ENCODE results near the gene PSRC1.

Gene PSRC1

GRCh38 chr1:109243221-109243620, 39.7 kb downstream of the PSRC1 start:
- DNase-seq, result no peak

DNA sequence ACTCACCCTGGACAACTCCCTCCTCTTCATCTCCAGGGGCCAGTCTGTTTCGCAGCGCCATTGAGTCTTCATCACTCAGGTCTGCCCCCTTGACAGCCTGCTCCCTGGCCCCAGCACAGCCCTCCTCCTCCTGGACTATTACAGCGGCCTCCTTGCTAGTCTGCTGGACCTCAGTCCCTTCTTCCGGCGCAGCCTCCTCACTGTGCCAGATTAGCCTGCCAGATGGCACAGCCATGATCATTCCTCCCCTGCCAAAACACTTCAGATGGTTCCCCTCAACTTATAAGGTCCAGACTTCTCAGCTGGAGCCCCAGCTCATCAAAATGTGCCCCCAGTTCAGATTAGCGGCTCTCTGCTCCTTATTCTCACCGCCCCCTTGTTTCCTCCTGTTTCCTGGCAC, 40.6 kb downstream of the PSRC1 start:
- no peak for DNase-seq

- DNase-seq, result no peak
Measured at GRCh38 chr1:109241841-109242345, 41.1 kb downstream of the PSRC1 start.

DNA sequence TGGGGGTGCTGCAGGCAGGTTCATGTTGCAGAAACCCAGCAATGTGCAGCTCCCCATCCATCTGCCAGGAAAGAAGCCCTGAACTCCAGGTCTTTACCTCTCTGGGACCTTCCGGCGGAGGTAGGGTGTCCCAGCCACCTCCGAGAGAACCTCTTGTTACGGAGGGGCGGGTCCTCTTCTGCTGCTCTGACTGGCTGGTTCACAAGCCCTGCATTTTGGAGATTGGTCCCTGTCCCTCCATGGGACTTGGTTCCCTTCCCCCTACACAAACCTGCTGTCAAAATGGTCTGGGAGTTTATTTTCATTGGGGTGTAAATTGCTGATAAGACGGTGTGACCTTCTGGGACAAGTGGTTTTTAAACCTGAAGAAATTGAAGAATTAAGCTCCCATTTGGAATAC, 41.6 kb downstream of the PSRC1 start:
- no peak for DNase-seq

GRCh38 chr1:109240158-109241152, 42.5 kb downstream of the PSRC1 start:
- DNase-seq, result no peak

- no peak for DNase-seq
Measured at GRCh38 chr1:109239409-109240068, 43.4 kb downstream of the PSRC1 start.

GRCh38 chr1:109239047-109239408, 43.9 kb downstream of the PSRC1 start:
- no peak for DNase-seq

GRCh38 chr1:109238382-109238781, 44.6 kb downstream of the PSRC1 start:
- no peak for DNase-seq

DNA sequence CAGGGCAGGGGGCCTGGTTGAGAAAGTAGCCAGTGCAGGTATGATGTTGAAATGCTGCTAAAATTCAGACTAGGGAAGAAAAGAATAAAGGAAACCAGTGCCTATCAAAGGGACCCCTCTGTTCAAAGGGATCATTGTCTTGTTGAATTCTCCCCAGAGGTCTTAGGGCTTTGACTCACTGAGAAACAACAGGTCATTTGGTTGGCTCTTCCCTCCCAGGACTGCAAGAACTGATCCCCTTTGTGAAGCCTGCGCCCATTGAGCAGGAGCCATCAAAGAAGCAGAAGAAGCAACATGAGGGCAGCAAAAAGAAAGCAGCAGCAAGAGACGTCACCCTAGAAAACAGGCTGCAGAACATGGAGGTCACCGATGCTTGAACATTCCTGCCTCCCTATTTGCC, 45.4 kb downstream of the PSRC1 start:
- DNase-seq, result no peak

DNA sequence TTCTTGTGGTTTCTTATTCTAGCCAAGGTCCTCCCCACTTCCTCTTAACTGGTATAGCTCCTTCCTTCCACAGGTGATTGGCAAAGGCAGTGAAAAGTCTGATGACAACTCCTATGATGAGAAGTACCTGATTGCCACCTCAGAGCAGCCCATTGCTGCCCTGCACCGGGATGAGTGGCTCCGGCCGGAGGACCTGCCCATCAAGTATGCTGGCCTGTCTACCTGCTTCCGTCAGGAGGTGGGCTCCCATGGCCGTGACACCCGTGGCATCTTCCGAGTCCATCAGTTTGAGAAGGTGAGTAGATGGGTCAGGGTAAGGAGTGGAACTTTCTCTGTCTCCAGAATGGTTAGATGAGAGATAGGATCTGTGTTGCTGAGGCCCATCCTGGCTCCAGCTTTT, 47.8 kb downstream of the PSRC1 start:
- DNase-seq, result no peak

- no peak for DNase-seq
Measured at GRCh38 chr1:109231066-109231465, 51.9 kb downstream of the PSRC1 start.
